ENCODE data around the gene PLCL1. TPM values are rescaled to one million over a fixed set of nuclear protein-coding genes. Genes with fewer than 3 reads are reported as not detected.

The PLCL1 gene
- total and polyA plus RNA-seq, 7 donors: 4.3 to 25.4 (median 12.6) TPM

DNA sequence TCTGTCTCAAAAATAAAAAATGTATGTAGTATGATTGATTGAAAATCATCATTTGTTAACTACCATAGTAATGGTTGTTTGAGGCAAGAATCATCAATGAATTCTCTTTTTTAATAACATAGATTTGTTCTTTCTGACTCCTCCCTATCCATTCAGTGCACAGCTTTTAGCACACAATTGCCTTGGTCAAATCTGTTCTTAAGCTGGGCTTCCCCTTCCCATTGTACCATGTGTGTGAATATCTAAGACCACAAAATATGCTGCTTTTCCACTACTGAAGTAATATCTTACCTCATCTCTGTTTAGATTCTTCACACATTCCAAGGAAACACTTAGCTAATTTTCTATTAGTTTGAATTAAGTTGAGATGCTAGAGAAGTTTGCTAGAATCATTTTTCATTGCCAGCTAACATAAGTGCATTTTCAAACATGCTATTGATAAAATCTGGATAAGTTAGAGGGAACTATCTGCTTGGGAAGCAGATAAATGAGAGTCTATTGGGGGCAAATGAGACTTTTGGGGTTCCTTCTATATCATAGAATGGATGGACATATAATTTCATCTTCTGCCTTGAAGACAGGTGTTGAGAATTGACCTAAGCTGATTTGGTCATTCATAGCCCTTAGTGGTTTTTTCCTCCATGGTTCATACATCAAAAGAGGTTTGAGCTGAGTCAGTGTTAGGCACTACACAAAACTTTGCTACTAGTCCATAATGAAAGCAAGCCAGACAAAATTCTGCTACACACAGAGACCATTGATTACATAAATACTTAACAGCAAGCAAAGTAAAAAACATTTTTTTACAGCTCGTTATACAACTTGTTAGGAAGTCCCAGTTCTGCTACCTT, 231.9 kb downstream of the PLCL1 start:
- intact Hi-C loops (cut with DNase I): no loop called here
- TF ChIP-seq, protein P1, sequence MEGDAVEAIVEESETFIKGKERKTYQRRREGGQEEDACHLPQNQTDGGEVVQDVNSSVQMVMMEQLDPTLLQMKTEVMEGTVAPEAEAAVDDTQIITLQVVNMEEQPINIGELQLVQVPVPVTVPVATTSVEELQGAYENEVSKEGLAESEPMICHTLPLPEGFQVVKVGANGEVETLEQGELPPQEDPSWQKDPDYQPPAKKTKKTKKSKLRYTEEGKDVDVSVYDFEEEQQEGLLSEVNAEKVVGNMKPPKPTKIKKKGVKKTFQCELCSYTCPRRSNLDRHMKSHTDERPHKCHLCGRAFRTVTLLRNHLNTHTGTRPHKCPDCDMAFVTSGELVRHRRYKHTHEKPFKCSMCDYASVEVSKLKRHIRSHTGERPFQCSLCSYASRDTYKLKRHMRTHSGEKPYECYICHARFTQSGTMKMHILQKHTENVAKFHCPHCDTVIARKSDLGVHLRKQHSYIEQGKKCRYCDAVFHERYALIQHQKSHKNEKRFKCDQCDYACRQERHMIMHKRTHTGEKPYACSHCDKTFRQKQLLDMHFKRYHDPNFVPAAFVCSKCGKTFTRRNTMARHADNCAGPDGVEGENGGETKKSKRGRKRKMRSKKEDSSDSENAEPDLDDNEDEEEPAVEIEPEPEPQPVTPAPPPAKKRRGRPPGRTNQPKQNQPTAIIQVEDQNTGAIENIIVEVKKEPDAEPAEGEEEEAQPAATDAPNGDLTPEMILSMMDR (IDR thresholded peaks at IDR 0.05): no peak
- H3K36me3 ChIP-seq (ENCODE audit: insufficient read depth in 1 of 2, low read depth in 1 of 2): no peaks in the 10 kb centered on the region
- H3K4me3 ChIP-seq: no peak overlapping the region
- no peaks in the 10 kb centered on the region for H3K9me3 ChIP-seq
- DNase-seq (no peak), ATAC-seq (no peak)
- no peaks in the 10 kb centered on the region for H3K4me1 ChIP-seq
- H3K27me3 ChIP-seq (ENCODE audit: insufficient read depth in 3 of 3, low read length in 2 of 3): no peaks in the 10 kb centered on the region
- no peak overlapping the region for H3K27ac ChIP-seq
- WGBS, 3 donors: 0 to 39% (median 0%) methylated on average over 1 of the region's 1 CpG

DNA sequence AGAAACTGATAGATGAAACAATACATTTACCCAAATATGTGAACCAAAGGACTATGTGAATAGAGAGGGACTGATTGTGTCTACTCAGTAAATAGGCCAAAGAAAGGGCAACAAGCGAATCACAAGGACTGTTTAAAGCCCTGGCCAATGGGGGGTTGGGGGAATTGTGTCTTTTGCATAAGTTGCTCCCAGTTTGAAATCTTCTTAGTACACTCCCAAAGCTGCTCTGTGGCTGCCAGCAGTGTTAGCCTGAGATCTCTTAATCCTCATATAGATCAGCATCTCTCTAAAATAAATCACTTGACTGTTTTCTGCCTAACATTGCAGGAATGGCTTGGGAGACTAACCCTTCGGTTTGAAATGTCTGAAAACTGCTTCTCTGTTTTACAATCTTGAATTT, 236.4 kb downstream of the PLCL1 start:
- Histone ChIP-seq H3K9me3 (no peaks in the 10 kb centered on the region), H3K4me1 (no peaks in the 10 kb centered on the region), H3K27me3 (ENCODE audit: insufficient read depth in 3 of 3, low read length in 2 of 3) (no peaks in the 10 kb centered on the region), H3K4me3 (no peak overlapping the region), H3K27ac (no peak overlapping the region), H3K36me3 (ENCODE audit: insufficient read depth in 1 of 2, low read depth in 1 of 2) (no peaks in the 10 kb centered on the region)
- ATAC-seq: no peak
- TF ChIP-seq, protein P1 (IDR thresholded peaks at IDR 0.05): no peak
- WGBS, 3 donors: 45 to 76% (median 63%) methylated on average over 2 of the region's 2 CpGs
- intact Hi-C loops (cut with DNase I): no loop called here
- no peak for DNase-seq

DNA sequence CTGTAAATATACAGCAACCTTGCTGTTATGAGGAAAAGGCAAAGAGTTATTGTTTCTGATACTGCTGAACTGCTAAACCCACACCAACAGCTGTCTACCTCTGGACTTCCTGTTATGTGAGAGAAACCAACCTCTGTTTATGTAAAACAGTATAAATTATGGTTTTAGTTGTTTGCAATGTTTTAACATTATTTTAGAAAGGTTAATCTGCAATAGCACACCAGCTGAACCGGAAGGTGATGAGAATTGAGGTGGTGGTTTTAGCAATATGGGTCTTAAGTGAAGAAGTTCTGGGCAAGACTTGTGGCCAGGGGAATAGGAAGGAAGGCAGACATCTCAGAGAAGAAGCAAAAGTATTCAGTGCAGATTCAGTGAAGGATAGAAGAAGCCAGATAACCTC, 237.8 kb downstream of the PLCL1 start:
- Histone ChIP-seq H3K36me3 (ENCODE audit: insufficient read depth in 1 of 2, low read depth in 1 of 2) (no peaks in the 10 kb centered on the region), H3K4me3 (no peak overlapping the region), H3K27ac (no peak overlapping the region), H3K9me3 (no peaks in the 10 kb centered on the region), H3K4me1 (no peaks in the 10 kb centered on the region), H3K27me3 (ENCODE audit: insufficient read depth in 3 of 3, low read length in 2 of 3) (no peaks in the 10 kb centered on the region)
- TF ChIP-seq, protein P1 (IDR thresholded peaks at IDR 0.05): no peak
- DNase-seq: no peak
- intact Hi-C loops (cut with DNase I): no loop called here
- 0 to 93% (median 42%) methylated on average over 1 of the region's 1 CpG for WGBS, 3 donors
- ATAC-seq: no peak

DNA sequence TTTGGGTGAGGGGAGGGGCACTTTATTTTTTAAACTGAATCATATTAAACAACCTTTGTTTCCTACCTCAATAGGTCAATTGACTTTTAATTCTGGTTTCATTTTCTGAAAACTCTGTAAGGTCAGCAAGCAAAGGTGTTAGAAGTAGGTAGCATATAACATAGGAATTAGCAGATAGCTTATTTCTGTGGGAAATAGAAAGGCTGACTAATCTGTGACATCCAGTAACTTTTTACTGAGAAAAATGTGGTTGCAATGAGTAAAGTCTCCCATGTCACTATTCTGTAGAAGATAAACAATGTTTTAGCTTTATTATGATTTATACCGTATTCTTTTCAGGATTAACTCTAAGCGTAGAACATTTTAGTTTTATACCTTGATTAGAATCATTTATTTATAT, 240.4 kb downstream of the PLCL1 start:
- Histone ChIP-seq H3K4me3 (no peak overlapping the region), H3K9me3 (no peaks in the 10 kb centered on the region), H3K27ac (no peak overlapping the region), H3K36me3 (ENCODE audit: insufficient read depth in 1 of 2, low read depth in 1 of 2) (no peaks in the 10 kb centered on the region), H3K27me3 (ENCODE audit: insufficient read depth in 3 of 3, low read length in 2 of 3) (no peaks in the 10 kb centered on the region), H3K4me1 (no peaks in the 10 kb centered on the region)
- intact Hi-C loops (cut with DNase I): no loop called here
- no peak for ATAC-seq
- 94 to 97% (median 97%) methylated on average over 2 of the region's 2 CpGs for WGBS, 3 donors
- DNase-seq: no peak
- TF ChIP-seq, protein P1 (IDR thresholded peaks at IDR 0.05): no peak

DNA sequence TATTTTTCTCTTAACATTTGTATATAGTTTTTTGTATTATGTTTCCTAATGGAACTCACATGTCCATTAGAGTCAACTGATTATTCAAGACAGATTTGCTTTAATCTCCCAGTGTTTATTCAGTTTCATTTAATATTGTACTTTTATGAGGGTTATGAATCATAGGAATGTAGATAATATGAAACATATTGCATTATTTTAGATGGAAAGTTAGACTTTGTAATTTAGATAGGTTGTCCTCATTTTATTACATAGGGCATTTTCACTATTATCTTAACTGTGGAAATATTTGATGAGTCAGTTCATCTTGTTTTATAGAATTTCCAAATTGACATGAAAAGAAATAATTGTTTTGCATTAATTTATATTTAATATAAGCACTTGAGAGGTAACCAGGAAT, 240.8 kb downstream of the PLCL1 start:
- Histone ChIP-seq H3K4me1 (no peaks in the 10 kb centered on the region), H3K4me3 (no peak overlapping the region), H3K27me3 (ENCODE audit: insufficient read depth in 3 of 3, low read length in 2 of 3) (no peaks in the 10 kb centered on the region), H3K9me3 (no peaks in the 10 kb centered on the region), H3K36me3 (ENCODE audit: insufficient read depth in 1 of 2, low read depth in 1 of 2) (no peaks in the 10 kb centered on the region), H3K27ac (no peak overlapping the region)
- DNase-seq: no peak
- TF ChIP-seq, protein P1 (IDR thresholded peaks at IDR 0.05): no peak
- no peak for ATAC-seq
- intact Hi-C loops (cut with DNase I): no loop called here
